Endothelial cell of umbilical vein (primary cell): ENCODE measurements around the gene CCDC92B. TPM values are rescaled to one million over a fixed set of nuclear protein-coding genes. Genes with fewer than 3 reads are reported as not detected.

Experiments
- BruUV-seq: library from RNA; stranded (reverse); fragments of 400-500 nt; replicated peaks from 2 replicates; lab custom pipeline; 2021; lab: Mats Ljungman, UMichigan
- CTCF ChIA-PET: fragments of 300-600, 350-600 bp; sonication (Branson Sonifier 250); formaldehyde crosslinking; loops from one replicate; lab custom pipeline; 2021; ENCODE audit warnings: antibody characterized with exemption, inconsistent platforms; lab: Charles Lee
- POLR2A ChIA-PET: fragments of 300-600, 350-600 bp; sonication (Branson Sonifier 250); formaldehyde crosslinking; loops from one replicate; lab custom pipeline; 2021; ENCODE audit warnings: antibody characterized with exemption, inconsistent platforms; lab: Charles Lee
- DNase-seq: peaks from one replicate; pipeline ENCODE4 v3.0.0-alpha.2; 2011; ENCODE audit warnings: low read depth, low spot score
- FAIRE-seq: peaks from 2 replicates; lab custom pipeline; 2011; peaks lifted over from hg19 to GRCh38; lab: Jason Lieb, UNC
- H2AFZ ChIP-seq: 2 replicates; pipeline ENCODE4 v1.6.0; 2012; ENCODE audit warnings: low read depth, low read length, control low read depth, inconsistent platforms
- H3K27ac ChIP-seq: 2 replicates; pipeline ENCODE4 v1.5.1; 2011; ENCODE audit warnings: low read depth, mild to moderate bottlenecking, control low read depth, low read length, moderate library complexity; ENCODE audit not compliant: insufficient read depth
- H3K27me3 ChIP-seq, 2 experiments: 2 replicates each; pipeline versions ENCODE4 v1.6.0 to v1.6.1; 2011; ENCODE audit warnings: low read length in 2 of 2, mixed read lengths in 1 of 2; ENCODE audit not compliant: control insufficient read depth in 2 of 2, insufficient read depth in 2 of 2
- H3K36me3 ChIP-seq, 2 experiments: 2 replicates in 1 of 2; 3 replicates in 1 of 2; pipeline ENCODE4 v1.5.1; 2011; ENCODE audit warnings: low read length in 2 of 2, mild to moderate bottlenecking in 1 of 2, moderate library complexity in 1 of 2; ENCODE audit not compliant: control insufficient read depth in 2 of 2, insufficient read depth in 2 of 2; ENCODE audit errors: extremely low read depth in 1 of 2
- H3K4me1 ChIP-seq: 3 replicates; pipeline ENCODE4 v1.5.1; 2011; ENCODE audit warnings: mild to moderate bottlenecking, low read length; ENCODE audit not compliant: control insufficient read depth, insufficient read depth; ENCODE audit errors: extremely low read depth
- H3K4me2 ChIP-seq: 2 replicates; pipeline ENCODE4 v1.6.1; 2011; ENCODE audit warnings: low read length, control low read depth, mixed read lengths; ENCODE audit not compliant: insufficient read depth
- H3K4me3 ChIP-seq, 3 experiments: fragments of 200-600 bp in 1 of 3; sonication (generic), shearing (Covaris generic) in 1 of 3; replicated peaks in 1 of 3; 2 replicates each; pipeline ENCODE4 v1.5.1; 2011 to 2016; ENCODE audit warnings: control low read depth in 3 of 3, low read length in 3 of 3, mild to moderate bottlenecking in 2 of 3, inconsistent platforms in 1 of 3, low read depth in 1 of 3, moderate library complexity in 1 of 3; ENCODE audit not compliant: insufficient read depth in 1 of 3
- H3K79me2 ChIP-seq: 2 replicates; pipeline ENCODE4 v1.6.0; 2012; ENCODE audit warnings: low read length, inconsistent platforms; ENCODE audit not compliant: control insufficient read depth, insufficient read depth
- H3K9ac ChIP-seq: replicated peaks from 2 replicates; pipeline ENCODE3; 2011; ENCODE audit warnings: low read length, control low read depth; ENCODE audit not compliant: insufficient read depth; ENCODE audit errors: extremely low read depth
- H3K9me1 ChIP-seq: replicated peaks from 3 replicates; pipeline ENCODE4 v1.6.0; 2011; ENCODE audit warnings: mild to moderate bottlenecking, low read length; ENCODE audit not compliant: control insufficient read depth, insufficient read depth; ENCODE audit errors: extremely low read depth
- H3K9me3 ChIP-seq: replicated peaks from 2 replicates; pipeline ENCODE4 v1.5.1; 2012; ENCODE audit warnings: low read length, inconsistent platforms; ENCODE audit not compliant: control insufficient read depth, insufficient read depth
- H4K20me1 ChIP-seq: replicated peaks from 2 replicates; pipeline ENCODE3; 2011; ENCODE audit warnings: mild to moderate bottlenecking, low read length; ENCODE audit not compliant: control insufficient read depth, insufficient read depth; ENCODE audit errors: extremely low read depth
- CTCF ChIP-seq, 2 donors: IDR thresholded peaks; 1 replicate in 1 of 2; 2 replicates in 1 of 2; pipeline ENCODE4 v1.5.1; 2011; ENCODE audit warnings: low read length in 2 of 2, mild to moderate bottlenecking in 2 of 2, moderate library complexity in 2 of 2, control low read depth in 1 of 2, inconsistent platforms in 1 of 2, low read depth in 1 of 2; ENCODE audit not compliant: insufficient read depth in 1 of 2; ENCODE audit errors: extremely low read depth in 1 of 2
- EZH2 ChIP-seq: IDR thresholded peaks from 2 replicates; pipeline ENCODE4 v1.6.1; 2012; ENCODE audit warnings: borderline replicate concordance, low read depth, mild to moderate bottlenecking, moderate library complexity, low read length, inconsistent platforms; ENCODE audit not compliant: severe bottlenecking
- FOS ChIP-seq: IDR thresholded peaks from 2 replicates; pipeline ENCODE4 v1.6.1; 2011; ENCODE audit warnings: mild to moderate bottlenecking, low read length, moderate library complexity, borderline replicate concordance; ENCODE audit not compliant: insufficient read depth
- GATA2 ChIP-seq: IDR thresholded peaks from 2 replicates; pipeline ENCODE4 v1.7.0; 2011; ENCODE audit warnings: low read depth, mild to moderate bottlenecking, moderate library complexity, mixed read lengths, low read length; ENCODE audit not compliant: insufficient read length, insufficient read depth
- JUN ChIP-seq: IDR thresholded peaks from 2 replicates; pipeline ENCODE4 v1.6.1; 2011; ENCODE audit warnings: borderline replicate concordance, low read depth; ENCODE audit not compliant: insufficient read length, insufficient read depth
- MAX ChIP-seq: IDR thresholded peaks from 2 replicates; pipeline ENCODE4 v1.6.1; 2011; ENCODE audit not compliant: insufficient read depth, insufficient read length
- MYC ChIP-seq: IDR thresholded peaks from one replicate; pipeline ENCODE4 v1.6.1; 2011; ENCODE audit warnings: mild to moderate bottlenecking, low read depth, low read length
- POLR2A ChIP-seq: IDR thresholded peaks from 2 replicates; pipeline ENCODE4 v1.6.1; 2012; ENCODE audit warnings: low read depth, mild to moderate bottlenecking, control low read depth, low read length
- POLR2AphosphoS5 ChIP-seq: IDR thresholded peaks from 2 replicates; pipeline ENCODE4 v1.6.1; 2012; ENCODE audit warnings: low read depth, mild to moderate bottlenecking, control low read depth, low read length, moderate library complexity; ENCODE audit not compliant: insufficient read depth
- dilution Hi-C: fragments of 300-500 bp; cut with MboI; formaldehyde crosslinking; loops from one replicate; pipeline ENCODE4 v1.15.0; 2019; ENCODE audit warnings: low sequenced_read_pairs; ENCODE audit not compliant: extremely low pct_ligation_motif_present
- intact Hi-C: fragments of 100-400 bp; cut with micrococcal nuclease; formaldehyde crosslinking; loops from one replicate; pipeline ENCODE4 v1.10.0; 2022
- polyA plus RNA-seq, 4 experiments: library from polyadenylated mRNA; depleted of rRNA in 3 of 4; stranded (reverse) in 3 of 4; unstranded in 1 of 4; fragments of >200 nt; gene quantifications; 2 replicates each; pipeline versions ENCODE4 v1.2.1 to v1.2.3, GENCODE V29; 2011 to 2012; ENCODE audit warnings: missing spikeins in 1 of 4
- total RNA-seq: library from RNA; stranded (reverse); gene quantifications from 2 replicates; pipeline ENCODE4 v1.2.3, GENCODE V29; 2021

CCDC92B gene
- total and polyA plus RNA-seq, 2 donors (not counting 3 experiments of a cell fraction or from before 2014, with no cell fraction given): not detected

GRCh38 chr17:2734939-2735338, 14.5 kb downstream of the CCDC92B start:
- ChIA-PET POLR2A (no interaction called here), CTCF (interaction anchor here (1.3 kb wide), 1 partner anchor 353 kb away, joined by 7 read pairs; no protein-coding TSS in a partner anchor)
- H3K9ac ChIP-seq: no peak overlapping the region
- no peak overlapping the region for H3K27ac ChIP-seq
- DNase-seq: no peak
- no peak overlapping the region for H3K4me3 ChIP-seq
- no peaks in the 10 kb centered on the region for H3K4me1 ChIP-seq
- H4K20me1 ChIP-seq: no peaks in the 10 kb centered on the region
- H3K9me1 ChIP-seq: no peaks in the 10 kb centered on the region
- dilution Hi-C loops: no loop called here
- no TSS peak for BruUV-seq
- H3K79me2 ChIP-seq: no peaks in the 10 kb centered on the region
- intact Hi-C loops: no loop called here
- no peak overlapping the region for H3K4me2 ChIP-seq
- H3K27me3 ChIP-seq: no peaks in the 10 kb centered on the region
- H3K9me3 ChIP-seq: no peaks in the 10 kb centered on the region
- no peak for TF ChIP-seq EZH2
- TF ChIP-seq GATA2: no peak
- no peak for TF ChIP-seq MAX
- TF ChIP-seq JUN: no peak
- TF ChIP-seq CTCF (IDR thresholded peaks at IDR 0.05; ENCODE audit: extremely low read depth in 1 of 2, insufficient read depth in 1 of 2, low read depth in 1 of 2, low read length in 2 of 2): no peak
- TF ChIP-seq MYC: no peak
- TF ChIP-seq FOS: no peak
- no peak for TF ChIP-seq POLR2AphosphoS5
- no peak for TF ChIP-seq POLR2A
- no peak overlapping the region for H2AFZ ChIP-seq
- no peak for FAIRE-seq
- H3K36me3 ChIP-seq: no peaks in the 10 kb centered on the region
